DMS114 treated with DMSO at 0.1 percent for 48 hours (cell line): ENCODE measurements around the gene PTPRO.

Experiments used
- DNase-seq: peaks from one replicate; lab custom pipeline; 2025; ENCODE audit not compliant: unreplicated experiment; lab: John Stamatoyannopoulos, UW

PTPRO gene

GRCh38 chr12:15346488-15346887, 24.2 kb downstream of the PTPRO start:
- DNase-seq: no peak

GRCh38 chr12:15350643-15351042, 28.3 kb downstream of the PTPRO start:
- no peak for DNase-seq

DNA sequence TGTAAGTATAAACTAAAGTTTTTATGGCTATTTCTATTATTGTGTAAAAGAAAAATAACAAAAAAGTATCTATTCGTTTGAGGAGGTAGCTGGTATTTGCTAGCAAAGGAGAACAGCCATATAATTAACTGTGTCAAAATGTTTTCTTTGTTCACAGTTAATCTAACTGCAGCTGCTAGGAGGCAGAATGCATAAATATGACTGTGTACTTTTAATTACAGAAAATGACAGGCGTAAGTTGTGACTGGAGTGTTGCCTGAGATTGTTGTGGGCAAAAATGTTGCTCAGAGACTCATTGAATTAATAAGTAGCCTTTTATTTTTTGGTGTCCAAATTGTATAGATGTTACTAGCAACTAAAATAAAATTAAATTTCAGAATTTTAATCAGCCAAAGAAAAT, 33.5 kb downstream of the PTPRO start:
- DNase-seq: no peak

- DNase-seq: no peak
Observed at GRCh38 chr12:15356951-15357364, 34.6 kb downstream of the PTPRO start.

DNA sequence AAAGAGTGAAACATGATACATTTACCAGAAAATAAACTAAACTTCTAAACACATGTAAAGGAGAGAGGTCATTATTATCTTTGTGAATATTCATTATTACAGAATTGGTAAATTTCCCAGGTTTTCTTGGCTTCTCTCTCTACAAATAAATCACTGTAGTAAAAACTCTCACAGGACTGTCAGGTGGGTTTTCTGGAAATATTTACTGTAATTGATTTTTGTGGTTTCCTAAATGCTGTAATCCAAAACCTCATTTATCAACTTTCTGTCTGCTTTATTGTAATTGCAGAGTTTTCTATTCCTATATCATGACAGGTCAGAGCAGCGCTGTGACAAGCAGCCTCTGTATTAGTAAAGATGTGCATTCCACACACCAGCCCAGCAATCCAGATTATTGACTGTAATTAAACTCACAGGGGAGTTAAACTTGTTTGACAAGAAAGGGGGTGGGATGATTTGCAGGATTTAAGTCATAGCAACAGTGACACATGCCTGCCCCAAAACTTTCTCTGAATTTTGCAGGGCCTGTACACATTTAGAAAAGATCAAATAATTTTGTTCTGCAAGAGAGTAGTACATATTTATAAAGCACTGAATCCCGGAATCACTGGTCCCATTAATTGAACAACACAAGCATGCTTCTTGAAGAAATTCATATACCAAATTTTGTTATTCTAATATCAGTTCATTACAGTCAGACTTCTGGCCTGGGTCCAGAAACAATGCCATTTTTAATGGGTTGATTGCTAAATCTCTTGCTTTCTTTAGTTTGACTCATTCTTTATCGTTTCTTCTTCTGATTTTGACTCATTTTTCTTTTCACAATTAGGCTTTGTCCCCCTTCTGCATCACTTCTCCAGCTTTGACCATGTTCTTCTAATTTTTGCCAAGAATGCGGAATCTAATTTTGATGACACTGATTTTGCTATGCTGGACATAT, 42.2 kb downstream of the PTPRO start:
- DNase-seq: no peak

DNA sequence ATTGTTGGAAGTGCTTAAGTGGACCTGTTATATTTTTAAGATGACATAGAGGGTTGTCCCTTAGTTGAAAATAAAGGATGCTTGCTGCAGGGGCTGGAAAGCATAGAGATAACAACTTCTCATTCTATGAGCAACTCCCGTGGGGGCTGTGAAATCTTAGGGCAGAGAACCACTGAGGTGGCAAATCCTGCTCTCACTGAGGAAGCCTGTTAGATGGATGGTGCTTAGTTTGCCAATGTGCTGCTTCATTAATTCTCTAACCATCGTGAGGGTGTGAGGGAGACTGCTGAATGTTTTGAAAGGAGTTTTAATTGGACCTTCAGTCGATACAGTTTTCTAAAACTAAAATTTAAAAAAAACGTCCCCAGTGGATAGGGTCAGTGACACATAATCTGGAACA, 46.5 kb downstream of the PTPRO start:
- no peak for DNase-seq

GRCh38 chr12:15372352-15372751, 50.0 kb downstream of the PTPRO start:
- no peak for DNase-seq

DNA sequence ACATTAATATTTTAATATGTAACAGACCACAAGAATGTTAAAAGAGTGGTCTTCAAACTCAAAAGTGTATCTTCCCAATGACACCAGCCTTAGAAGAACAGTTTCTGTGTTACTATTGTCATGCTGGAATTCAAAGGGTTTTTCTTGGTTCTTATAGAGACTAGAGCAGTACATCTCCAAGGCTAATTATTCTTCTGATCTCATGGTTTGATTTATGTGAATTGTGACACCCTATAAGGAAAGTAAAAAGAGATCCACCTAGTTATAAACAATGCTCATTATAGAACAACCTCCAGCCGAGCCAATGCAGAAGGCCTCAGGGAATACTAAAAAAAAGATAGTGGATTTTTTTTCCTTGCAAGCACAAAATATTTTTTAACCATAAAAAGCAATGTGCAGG, 65.5 kb downstream of the PTPRO start:
- DNase-seq: no peak

DNA sequence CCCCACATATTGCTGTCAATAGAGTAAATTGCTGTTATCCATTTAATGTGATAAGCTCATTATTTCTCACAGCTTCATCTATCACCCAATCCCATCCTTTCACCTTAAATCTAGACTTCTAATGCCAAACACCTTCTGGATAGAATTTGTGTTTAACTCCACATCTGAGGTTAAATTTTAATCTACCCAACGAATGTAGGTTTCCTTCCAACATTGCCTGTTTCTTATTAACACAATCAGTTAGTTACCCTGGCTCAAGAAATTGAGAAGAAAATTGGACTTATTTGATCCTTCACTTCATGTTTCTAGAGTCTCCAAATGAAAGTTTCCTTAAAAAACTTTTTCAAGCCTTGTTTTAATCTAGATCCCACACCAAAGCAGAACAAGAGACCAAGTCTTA, 67.3 kb downstream of the PTPRO start:
- no peak for DNase-seq

DNA sequence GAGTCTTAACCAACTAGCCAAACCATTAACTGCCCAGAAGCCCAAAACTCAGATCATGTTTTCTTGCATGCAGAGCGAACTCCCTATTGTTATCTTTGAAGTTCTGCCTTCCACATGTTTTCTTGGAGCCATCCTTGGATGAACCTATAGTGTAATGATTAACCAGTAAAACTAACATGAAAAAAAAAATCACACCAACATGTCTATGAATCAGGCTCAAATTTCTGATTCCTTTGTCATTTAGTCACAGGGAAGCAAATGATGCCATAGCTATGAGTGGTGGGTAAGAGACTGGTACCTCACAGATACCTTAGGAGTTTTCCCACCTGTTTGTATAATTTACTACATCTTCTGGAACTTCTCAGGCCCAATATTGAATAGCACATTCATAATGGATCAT, 70.7 kb downstream of the PTPRO start:
- no peak for DNase-seq

- no peak for DNase-seq
Observed at GRCh38 chr12:15393995-15394394, 71.7 kb downstream of the PTPRO start.

DNA sequence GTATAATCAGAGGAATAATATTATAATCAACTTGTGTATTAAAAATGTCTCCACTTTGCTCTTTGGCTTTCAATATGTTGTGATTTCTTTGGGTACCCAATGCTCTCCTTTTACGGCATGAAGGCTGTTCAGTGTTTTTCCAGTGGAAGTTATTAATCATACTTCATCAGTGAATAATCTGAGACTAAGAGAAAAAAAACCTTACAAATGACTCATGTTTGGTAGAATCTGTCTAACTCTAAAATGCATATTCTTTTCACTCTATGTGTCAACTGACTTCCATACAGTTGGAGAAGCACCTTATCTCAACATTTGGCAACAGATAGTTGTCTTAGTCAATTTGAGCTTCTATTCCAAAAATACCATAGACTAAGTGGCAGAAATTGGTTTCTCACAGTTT, 82.2 kb downstream of the PTPRO start:
- DNase-seq: no peak

- no peak for DNase-seq
Observed at GRCh38 chr12:15405606-15406005, 83.3 kb downstream of the PTPRO start.

DNA sequence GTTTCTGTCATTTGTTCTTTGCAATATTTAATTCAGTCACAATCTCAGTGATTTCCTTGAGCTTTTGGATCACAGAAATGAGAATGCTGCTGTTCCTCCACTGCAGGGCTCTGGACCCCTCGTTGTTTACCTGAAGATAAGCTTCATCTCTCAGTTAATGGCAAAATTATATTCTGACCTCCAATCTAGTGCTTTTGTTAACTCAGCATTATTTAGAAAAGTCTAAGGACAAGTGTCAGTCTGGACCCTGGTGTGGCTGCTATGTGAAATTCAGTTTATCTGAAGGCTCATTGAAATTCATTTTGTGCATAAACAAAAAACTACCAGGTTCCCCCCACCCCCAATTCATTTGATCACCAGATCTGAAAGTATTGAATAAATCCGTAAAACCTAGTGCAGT, 84.7 kb downstream of the PTPRO start:
- no peak for DNase-seq

DNA sequence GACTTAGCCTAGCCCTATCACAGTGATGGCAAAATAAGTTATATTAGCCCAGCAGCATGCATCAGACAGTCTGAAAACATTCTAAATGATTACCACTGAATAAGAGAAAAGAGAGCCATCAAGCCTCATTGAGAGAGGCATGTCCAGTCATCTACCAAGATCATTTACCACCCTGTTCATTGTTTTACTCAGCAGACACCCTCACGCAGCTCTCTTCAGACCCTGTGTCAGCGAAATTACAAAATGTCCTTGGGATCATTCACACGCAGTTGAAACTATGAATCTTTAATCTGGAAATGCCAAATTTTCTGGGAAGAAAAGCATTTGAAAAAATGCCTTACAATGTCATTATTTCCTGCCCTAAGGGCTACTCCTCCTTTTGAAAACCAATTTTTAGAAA, 89.5 kb downstream of the PTPRO start:
- DNase-seq: no peak

DNA sequence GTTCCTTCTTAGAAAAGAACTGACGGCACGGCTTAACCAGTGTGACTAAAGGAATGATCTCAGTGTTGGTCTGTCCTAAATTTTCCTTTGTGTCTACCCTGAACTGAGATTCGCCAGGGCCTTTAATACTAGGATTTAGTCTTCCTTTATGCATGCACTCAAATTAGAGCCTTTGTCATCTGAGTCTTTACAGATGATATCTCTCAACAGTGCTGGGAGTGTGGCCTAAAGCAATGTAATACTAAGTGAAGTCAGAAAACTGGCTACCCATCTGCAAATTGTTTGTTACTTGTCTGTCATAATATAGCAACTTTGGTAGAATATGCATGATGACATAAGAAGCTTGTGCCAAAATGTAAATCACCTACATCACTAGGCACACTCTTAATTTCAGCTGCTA, 95.4 kb downstream of the PTPRO start:
- DNase-seq: no peak

DNA sequence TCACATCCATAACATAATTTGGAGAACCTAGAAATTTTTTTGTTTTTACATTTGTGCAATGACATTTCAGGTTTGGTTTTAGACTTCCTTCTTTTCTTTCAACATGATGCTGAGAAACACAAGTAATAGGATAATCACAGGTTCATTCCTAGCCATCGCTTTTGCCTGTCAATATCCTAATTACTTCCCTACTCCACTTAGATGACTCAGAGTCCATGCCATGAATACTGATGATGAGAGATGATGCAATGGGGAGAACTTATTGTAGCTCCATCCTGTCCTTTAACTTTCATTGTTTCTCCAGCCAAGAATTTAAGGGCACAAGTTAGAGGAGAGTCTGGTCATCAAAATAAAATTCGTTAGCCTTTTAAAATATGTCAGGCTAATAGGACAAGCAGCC, 101.3 kb downstream of the PTPRO start:
- DNase-seq: no peak

- no peak for DNase-seq
Observed at GRCh38 chr12:15427913-15428312, 105.6 kb downstream of the PTPRO start.

DNA sequence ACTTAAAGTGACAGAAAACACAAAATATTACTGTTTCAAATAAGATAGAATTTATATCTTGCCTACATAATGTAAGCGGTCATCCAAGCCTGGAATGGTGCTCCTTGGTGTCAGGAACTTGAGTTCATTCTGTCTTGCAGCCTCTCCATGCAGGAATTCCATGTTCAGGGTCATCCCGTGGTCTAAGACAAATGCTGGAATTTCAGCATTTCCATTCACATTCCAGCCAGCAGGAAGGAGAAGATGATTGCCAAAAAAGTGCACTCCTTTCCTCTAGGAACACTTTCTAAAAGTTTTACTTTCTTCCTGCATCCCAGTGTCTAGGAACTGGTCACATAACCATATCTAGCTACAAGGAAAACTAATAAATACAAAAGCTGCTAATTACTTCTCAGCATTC, 106.3 kb downstream of the PTPRO start:
- no peak for DNase-seq

DNA sequence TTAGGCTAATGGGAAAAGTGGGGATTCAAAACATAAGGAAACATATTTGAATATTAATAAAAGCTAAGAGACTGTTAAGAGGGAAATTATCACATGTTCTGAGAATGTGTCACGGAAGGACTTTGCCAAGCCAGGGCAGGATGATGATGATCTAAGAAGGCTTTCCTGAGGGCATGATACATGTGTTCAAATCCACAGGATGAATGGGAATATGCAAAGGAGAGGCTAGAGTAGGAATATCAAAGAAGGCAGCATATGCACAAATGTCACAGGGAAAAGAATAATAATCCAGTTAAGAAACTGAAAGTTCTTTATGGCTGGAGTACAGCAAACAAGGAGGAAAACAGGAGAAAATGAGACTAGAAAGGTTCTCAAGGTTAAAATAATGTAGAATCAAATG, 107.0 kb downstream of the PTPRO start:
- DNase-seq: no peak

DNA sequence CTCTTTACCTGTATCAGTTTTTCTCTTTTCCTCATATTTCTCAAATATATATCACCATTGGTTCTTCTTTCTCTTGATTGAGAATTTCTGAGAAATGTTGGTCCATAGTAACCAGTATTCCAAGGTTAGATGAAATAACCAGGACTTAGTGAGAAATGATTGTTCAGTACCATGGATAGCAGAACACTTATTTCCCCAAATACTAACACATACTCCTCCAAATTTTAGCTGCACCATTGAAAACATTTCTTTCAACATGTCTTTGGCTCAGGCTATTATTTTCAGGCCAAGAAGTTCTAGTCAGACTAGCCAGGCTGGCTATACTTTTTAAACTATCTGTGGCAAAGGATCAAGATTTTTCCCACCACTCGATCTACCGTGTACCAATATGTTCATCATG, 113.3 kb downstream of the PTPRO start:
- no peak for DNase-seq

DNA sequence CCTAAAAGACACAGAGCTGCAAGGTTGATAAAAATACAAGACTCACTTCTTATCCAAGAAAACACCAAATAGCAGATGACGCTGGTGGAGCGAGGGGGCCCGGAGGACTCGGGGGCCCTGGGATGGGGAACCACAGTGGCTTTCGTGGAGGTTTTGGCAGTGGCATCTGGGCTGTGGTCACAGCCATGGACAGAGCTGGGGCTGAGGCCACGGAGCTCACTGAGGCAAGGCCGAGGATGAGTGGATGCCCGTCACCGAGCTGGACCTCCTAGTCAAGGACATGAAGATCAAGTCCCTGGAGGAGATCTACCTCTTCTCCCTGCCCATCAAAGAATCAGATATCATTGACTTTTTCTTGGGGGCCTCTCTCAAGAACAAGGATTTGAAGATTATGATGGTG, 117.2 kb downstream of the PTPRO start:
- DNase-seq: no peak

- DNase-seq: no peak
Observed at GRCh38 chr12:15443050-15443449, 120.7 kb downstream of the PTPRO start.
